WTC11 (cell line): Measurements from ENCODE around the gene PRUNE2. TPM values are rescaled to one million over a fixed set of nuclear protein-coding genes. Genes with fewer than 3 reads are reported as not detected.

ENCODE experiments used
- ATAC-seq: fragments of 200-7000 bp; cut with Tn5 transposase; 2 replicates; pipeline ENCODE4 v1.10.0; 2021; ENCODE audit warnings: mild to moderate bottlenecking, moderate library complexity
- CTCF ChIA-PET: fragments of 300-600 bp; sonication (Branson Sonifier 250); formaldehyde crosslinking; loops from one replicate; lab custom pipeline; 2021; ENCODE audit warnings: antibody characterized with exemption; lab: Charles Lee
- POLR2A ChIA-PET: fragments of 350-600 bp; sonication (Branson Sonifier 250); formaldehyde crosslinking; loops from one replicate; lab custom pipeline; 2021; ENCODE audit warnings: antibody characterized with exemption; lab: Charles Lee
- DNase-seq: peaks from one replicate; pipeline ENCODE4 v3.0.0; 2021; ENCODE audit warnings: low spot score
- H3K27ac Mint-ChIP-seq: 2 replicates; pipeline ENCODE4 v1.8.0; 2021; ENCODE audit warnings: mixed read lengths
- H3K27me3 Mint-ChIP-seq: 2 replicates; pipeline ENCODE4 v1.8.0; 2021; ENCODE audit warnings: low read depth, mild to moderate bottlenecking, moderate library complexity, mixed read lengths
- H3K36me3 Mint-ChIP-seq: 2 replicates; pipeline ENCODE4 v1.8.0; 2021; ENCODE audit warnings: mixed read lengths
- H3K4me1 Mint-ChIP-seq: 2 replicates; pipeline ENCODE4 v1.8.0; 2022; ENCODE audit warnings: mixed read lengths
- H3K4me3 Mint-ChIP-seq: 2 replicates; pipeline ENCODE4 v1.8.0; 2021; ENCODE audit warnings: mild to moderate bottlenecking, moderate library complexity, mixed read lengths
- H3K9me3 Mint-ChIP-seq: 2 replicates; pipeline ENCODE4 v1.8.0; 2021; ENCODE audit warnings: mixed read lengths
- AFF4 ChIP-seq: sonication (generic); formaldehyde crosslinking; IDR thresholded peaks from 2 replicates; pipeline ENCODE4 v1.8.1; 2023; ENCODE audit warnings: mild to moderate bottlenecking, missing genetic modification reagents, borderline replicate concordance
- AR ChIP-seq: fragments of 250-450 bp; sonication (Bioruptor Pico); IDR thresholded peaks from 2 replicates; pipeline ENCODE4 v1.9.0; 2021; ENCODE audit warnings: mild to moderate bottlenecking
- CTCF ChIP-seq: fragments of 200-600 bp; IDR thresholded peaks from 2 replicates; pipeline ENCODE4 v1.8.0; 2022; ENCODE audit warnings: antibody characterized with exemption
- ESRRA ChIP-seq: sonication (generic); formaldehyde crosslinking; IDR thresholded peaks from 2 replicates; pipeline ENCODE4 v1.8.1; 2022; ENCODE audit warnings: mild to moderate bottlenecking, missing genetic modification reagents, borderline replicate concordance
- HMGA2 ChIP-seq: fragments of 250-450 bp; sonication (Bioruptor Pico); IDR thresholded peaks from 2 replicates; pipeline ENCODE4 v1.4.0; 2021; ENCODE audit warnings: mild to moderate bottlenecking, moderate library complexity
- JUN ChIP-seq: sonication (generic); formaldehyde crosslinking; IDR thresholded peaks from 2 replicates; pipeline ENCODE4 v1.8.0; 2023; ENCODE audit warnings: mild to moderate bottlenecking, missing genetic modification reagents
- NR2C2 ChIP-seq: sonication (generic); formaldehyde crosslinking; IDR thresholded peaks from 2 replicates; pipeline ENCODE4 v1.8.0; 2022; ENCODE audit warnings: mild to moderate bottlenecking, missing genetic modification reagents
- PRDM15 ChIP-seq: sonication (generic); formaldehyde crosslinking; IDR thresholded peaks from 2 replicates; pipeline ENCODE4 v1.8.0; 2022; ENCODE audit warnings: missing genetic modification reagents
- PREB ChIP-seq: sonication (generic); formaldehyde crosslinking; IDR thresholded peaks from 2 replicates; pipeline ENCODE4 v1.8.1; 2022; ENCODE audit warnings: mild to moderate bottlenecking, missing genetic modification reagents, moderate library complexity, borderline replicate concordance
- SMAD4 ChIP-seq: sonication (generic); formaldehyde crosslinking; IDR thresholded peaks from 2 replicates; pipeline ENCODE4 v1.8.0; 2022; ENCODE audit warnings: mild to moderate bottlenecking, missing genetic modification reagents
- TCF7 ChIP-seq: sonication (generic); formaldehyde crosslinking; IDR thresholded peaks from 2 replicates; pipeline ENCODE4 v1.8.0; 2022; ENCODE audit warnings: mild to moderate bottlenecking, low read depth, missing genetic modification reagents, moderate library complexity
- total RNA-seq: library from RNA; stranded (reverse); gene quantifications from 3 replicates; pipeline ENCODE4 v1.2.3, GENCODE V29; 2021
- TF ChIP-seq, protein P1 (sequence below): sonication (generic); formaldehyde crosslinking; IDR thresholded peaks from 2 replicates; pipeline ENCODE4 v1.8.0; 2023; ENCODE audit warnings: mild to moderate bottlenecking, missing genetic modification reagents
- TF ChIP-seq, protein P2 (sequence below): sonication (generic); formaldehyde crosslinking; IDR thresholded peaks from 2 replicates; pipeline ENCODE4 v1.8.1; 2022; ENCODE audit warnings: mild to moderate bottlenecking, moderate library complexity, missing genetic modification reagents
- TF ChIP-seq, protein P3 (sequence below): sonication (generic); formaldehyde crosslinking; IDR thresholded peaks from 2 replicates; pipeline ENCODE4 v1.8.1; 2022; ENCODE audit warnings: low read depth, missing genetic modification reagents, borderline replicate concordance
- TF ChIP-seq, protein P4 (sequence below): fragments of 250-450 bp; sonication (Bioruptor Pico); IDR thresholded peaks from 2 replicates; pipeline ENCODE4 v1.8.0; 2021; ENCODE audit warnings: mild to moderate bottlenecking

The PRUNE2 gene
- total RNA-seq, 1 experiment from 2014 or later = 13.1 TPM

GRCh38 chr9:76580188-76580587, 325.7 kb downstream of the PRUNE2 start (continued):
- TF ChIP-seq PRDM15 (CRISPR knock-in tag) (no peak), SMAD4 (no peak), CTCF (no peak), AR (CRISPR knock-in tag) (no peak), PREB (CRISPR knock-in tag) (no peak), NR2C2 (CRISPR knock-in tag) (no peak), JUN (CRISPR knock-in tag) (no peak), ESRRA (CRISPR knock-in tag) (no peak)
- TF ChIP-seq, protein P1, sequence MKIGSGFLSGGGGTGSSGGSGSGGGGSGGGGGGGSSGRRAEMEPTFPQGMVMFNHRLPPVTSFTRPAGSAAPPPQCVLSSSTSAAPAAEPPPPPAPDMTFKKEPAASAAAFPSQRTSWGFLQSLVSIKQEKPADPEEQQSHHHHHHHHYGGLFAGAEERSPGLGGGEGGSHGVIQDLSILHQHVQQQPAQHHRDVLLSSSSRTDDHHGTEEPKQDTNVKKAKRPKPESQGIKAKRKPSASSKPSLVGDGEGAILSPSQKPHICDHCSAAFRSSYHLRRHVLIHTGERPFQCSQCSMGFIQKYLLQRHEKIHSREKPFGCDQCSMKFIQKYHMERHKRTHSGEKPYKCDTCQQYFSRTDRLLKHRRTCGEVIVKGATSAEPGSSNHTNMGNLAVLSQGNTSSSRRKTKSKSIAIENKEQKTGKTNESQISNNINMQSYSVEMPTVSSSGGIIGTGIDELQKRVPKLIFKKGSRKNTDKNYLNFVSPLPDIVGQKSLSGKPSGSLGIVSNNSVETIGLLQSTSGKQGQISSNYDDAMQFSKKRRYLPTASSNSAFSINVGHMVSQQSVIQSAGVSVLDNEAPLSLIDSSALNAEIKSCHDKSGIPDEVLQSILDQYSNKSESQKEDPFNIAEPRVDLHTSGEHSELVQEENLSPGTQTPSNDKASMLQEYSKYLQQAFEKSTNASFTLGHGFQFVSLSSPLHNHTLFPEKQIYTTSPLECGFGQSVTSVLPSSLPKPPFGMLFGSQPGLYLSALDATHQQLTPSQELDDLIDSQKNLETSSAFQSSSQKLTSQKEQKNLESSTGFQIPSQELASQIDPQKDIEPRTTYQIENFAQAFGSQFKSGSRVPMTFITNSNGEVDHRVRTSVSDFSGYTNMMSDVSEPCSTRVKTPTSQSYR (CRISPR knock-in tag) = no peak

DNA sequence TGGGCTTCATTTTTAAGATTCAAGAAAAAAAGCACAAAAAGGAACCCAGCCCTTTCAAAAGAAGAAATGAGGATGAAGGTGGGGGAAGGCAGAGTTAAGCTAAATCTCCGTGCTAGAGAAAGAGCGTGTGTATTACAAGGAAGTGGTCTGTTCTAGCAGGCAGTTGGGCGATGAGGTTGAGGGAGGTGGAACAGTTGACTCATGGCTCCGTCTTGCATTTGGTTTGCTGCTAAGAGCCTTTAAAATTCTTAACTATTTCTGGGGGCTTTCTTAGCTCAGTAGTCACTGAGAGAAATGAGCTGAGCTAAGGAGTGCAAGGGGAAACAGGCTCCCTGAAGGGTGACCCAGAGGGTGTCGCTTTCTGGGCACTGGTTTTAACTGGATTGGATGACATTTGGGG, 329.6 kb downstream of the PRUNE2 start:
- Mint-ChIP-seq H3K4me1 (peaks cover 15% of the 10 kb centered on the region), H3K27me3 (no peaks in the 10 kb centered on the region), H3K27ac (no peak overlapping the region), H3K36me3 (no peaks in the 10 kb centered on the region), H3K4me3 (no peak overlapping the region), H3K9me3 (no peaks in the 10 kb centered on the region)
- no peak for DNase-seq
- CTCF ChIA-PET = interaction anchor here (1.7 kb wide), 1 partner anchor 16 kb away, joined by 3 read pairs; no protein-coding TSS in a partner anchor
- no peak for ATAC-seq
- POLR2A ChIA-PET = interaction anchor here (0.7 kb wide), 1 partner anchor 94 kb away, joined by 3 read pairs; no protein-coding TSS in a partner anchor
- TF ChIP-seq AFF4 (CRISPR knock-in tag) (no peak), SMAD4 (no peak), HMGA2 (CRISPR knock-in tag) (no peak), TCF7 (CRISPR knock-in tag) (no peak)
- TF ChIP-seq, protein P2, sequence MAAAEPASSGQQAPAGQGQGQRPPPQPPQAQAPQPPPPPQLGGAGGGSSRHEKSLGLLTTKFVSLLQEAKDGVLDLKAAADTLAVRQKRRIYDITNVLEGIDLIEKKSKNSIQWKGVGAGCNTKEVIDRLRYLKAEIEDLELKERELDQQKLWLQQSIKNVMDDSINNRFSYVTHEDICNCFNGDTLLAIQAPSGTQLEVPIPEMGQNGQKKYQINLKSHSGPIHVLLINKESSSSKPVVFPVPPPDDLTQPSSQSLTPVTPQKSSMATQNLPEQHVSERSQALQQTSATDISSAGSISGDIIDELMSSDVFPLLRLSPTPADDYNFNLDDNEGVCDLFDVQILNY (CRISPR knock-in tag) = no peak
- TF ChIP-seq, protein P3, sequence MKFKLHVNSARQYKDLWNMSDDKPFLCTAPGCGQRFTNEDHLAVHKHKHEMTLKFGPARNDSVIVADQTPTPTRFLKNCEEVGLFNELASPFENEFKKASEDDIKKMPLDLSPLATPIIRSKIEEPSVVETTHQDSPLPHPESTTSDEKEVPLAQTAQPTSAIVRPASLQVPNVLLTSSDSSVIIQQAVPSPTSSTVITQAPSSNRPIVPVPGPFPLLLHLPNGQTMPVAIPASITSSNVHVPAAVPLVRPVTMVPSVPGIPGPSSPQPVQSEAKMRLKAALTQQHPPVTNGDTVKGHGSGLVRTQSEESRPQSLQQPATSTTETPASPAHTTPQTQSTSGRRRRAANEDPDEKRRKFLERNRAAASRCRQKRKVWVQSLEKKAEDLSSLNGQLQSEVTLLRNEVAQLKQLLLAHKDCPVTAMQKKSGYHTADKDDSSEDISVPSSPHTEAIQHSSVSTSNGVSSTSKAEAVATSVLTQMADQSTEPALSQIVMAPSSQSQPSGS (CRISPR knock-in tag) = no peak
- TF ChIP-seq, protein P4, sequence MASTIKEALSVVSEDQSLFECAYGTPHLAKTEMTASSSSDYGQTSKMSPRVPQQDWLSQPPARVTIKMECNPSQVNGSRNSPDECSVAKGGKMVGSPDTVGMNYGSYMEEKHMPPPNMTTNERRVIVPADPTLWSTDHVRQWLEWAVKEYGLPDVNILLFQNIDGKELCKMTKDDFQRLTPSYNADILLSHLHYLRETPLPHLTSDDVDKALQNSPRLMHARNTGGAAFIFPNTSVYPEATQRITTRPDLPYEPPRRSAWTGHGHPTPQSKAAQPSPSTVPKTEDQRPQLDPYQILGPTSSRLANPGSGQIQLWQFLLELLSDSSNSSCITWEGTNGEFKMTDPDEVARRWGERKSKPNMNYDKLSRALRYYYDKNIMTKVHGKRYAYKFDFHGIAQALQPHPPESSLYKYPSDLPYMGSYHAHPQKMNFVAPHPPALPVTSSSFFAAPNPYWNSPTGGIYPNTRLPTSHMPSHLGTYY (CRISPR knock-in tag) = no peak
